NCI-H510A (cell line): Measurements from ENCODE around the gene THBS3.
"Not testable (repeated sequence)": the region's sequence is repeated elsewhere in the genome, so short reads cannot be mapped to it uniquely, and the experiment has no call there.

ENCODE experiments used
- DNase-seq: peaks from one replicate; lab custom pipeline; 2025; lab: John Stamatoyannopoulos, UW

THBS3 gene

GRCh38 chr1:155233502-155233901, 25.8 kb upstream of the THBS3 start:
- not testable (repeated sequence) for DNase-seq

- DNase-seq, result not testable (repeated sequence)
Observed at GRCh38 chr1:155232001-155232978, 24.6 kb upstream of the THBS3 start.

GRCh38 chr1:155231302-155231701, 23.6 kb upstream of the THBS3 start:
- not testable (repeated sequence) for DNase-seq

- no peak for DNase-seq
Observed at GRCh38 chr1:155228096-155228427, 20.4 kb upstream of the THBS3 start.

DNA sequence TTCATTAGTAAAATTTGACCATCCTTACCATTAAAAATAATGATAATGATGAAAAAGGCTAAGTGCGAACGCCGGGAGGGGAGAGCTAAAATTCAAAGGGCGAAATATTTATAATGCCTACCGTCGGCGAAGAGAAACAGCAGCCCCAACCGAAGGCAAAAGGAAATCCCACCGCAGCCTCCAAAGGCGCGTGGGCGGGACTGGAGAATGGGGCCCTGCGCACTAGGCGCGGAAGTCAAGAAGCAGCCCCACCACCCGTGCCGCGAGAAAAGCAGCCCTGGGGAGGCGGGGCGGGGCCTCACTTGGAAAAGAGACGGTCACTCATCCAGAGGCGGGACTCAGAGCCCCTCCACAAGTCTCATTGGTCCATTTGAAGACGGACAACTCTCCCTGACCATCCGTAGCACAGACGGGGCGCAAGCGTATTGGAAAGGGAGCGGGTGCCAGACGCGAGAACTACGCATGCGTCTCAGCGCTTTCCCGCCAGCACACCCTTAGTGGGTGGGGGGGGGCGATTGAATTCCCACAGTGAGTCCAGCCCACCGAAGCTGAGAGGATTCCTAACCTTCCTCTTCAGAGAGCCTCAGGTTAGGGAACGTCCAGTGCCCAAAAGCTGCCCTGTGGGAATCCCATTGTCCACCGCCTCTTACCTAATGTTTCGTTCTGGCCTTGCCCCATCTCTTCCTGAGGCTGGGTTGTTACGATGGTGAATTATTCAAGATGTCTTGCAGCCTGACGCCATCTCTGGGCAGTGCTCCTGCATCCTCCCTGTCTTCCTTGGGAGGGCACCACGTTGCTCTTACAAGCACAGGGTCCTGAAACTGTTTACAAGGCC, 19.8 kb upstream of the THBS3 start:
- DNase-seq, result peak; percentile 97

DNA sequence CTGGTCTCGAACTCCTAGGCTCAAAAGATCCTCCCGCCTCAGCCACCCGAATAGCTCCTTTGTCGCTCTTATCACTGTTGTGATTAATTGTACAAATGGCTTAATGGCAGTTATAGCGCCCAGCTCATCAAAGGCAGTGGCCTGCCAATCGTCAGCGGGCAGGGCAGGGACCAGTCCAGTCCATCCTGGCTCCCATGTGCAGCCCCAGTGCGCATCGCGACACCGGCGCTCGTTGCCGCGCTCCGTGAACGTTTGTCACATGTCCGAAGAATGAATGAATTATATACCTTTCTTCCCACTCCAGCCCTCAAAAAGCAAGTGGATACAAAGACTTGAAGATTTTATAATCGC, 19.2 kb upstream of the THBS3 start:
- DNase-seq, result peak; percentile 53

- DNase-seq, result peak; percentile 53
Observed at GRCh38 chr1:155226188-155226909, 18.7 kb upstream of the THBS3 start.

DNA sequence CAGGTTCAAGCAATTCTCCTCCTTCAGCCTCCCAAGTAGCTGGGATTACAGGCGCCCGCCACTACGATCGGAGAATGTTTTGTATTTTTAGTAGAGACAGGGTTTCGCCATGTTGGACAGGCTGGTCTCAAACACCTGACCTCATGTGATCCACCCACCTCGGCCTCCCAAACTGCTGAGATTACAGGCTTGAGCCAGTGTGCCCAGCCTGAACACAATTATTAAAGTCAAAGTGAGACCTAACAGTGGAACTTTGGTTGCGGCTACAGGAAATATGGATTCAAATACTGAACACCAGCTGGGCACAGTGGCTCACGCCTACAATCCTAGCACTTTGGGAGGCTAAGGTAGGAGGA, 17.7 kb upstream of the THBS3 start:
- not testable (repeated sequence) for DNase-seq

- DNase-seq, result no peak
Observed at GRCh38 chr1:155223047-155223446, 15.3 kb upstream of the THBS3 start.

GRCh38 chr1:155220211-155220965, 12.7 kb upstream of the THBS3 start:
- not testable (repeated sequence) for DNase-seq

DNA sequence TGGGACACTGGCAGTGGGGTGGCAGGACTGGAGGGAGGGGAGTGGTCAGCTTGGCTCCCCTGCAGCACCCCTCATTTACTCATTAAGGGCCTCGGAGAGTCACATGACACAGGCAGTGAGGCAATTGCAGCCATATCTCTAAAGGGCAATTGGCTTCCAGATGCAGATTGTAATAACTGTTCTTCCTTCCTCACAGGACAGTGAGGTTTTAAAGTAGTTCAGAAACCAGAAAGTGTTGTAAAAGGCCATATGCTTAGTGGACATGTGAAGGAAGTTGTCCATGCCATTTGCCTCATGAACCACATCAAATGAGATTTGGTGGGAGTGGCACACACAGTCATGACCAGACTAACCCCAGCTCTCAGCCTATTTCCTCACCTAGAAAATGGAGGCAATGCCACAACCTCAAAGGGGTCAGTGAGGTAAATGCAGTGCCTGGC, 11.9 kb upstream of the THBS3 start:
- DNase-seq, result no peak

- DNase-seq, result peak; percentile 41
Observed at GRCh38 chr1:155218854-155219591, 11.3 kb upstream of the THBS3 start.

- DNase-seq, result not testable (repeated sequence)
Observed at GRCh38 chr1:155214702-155215101, 7.0 kb upstream of the THBS3 start.

- DNase-seq, result not testable (repeated sequence)
Observed at GRCh38 chr1:155212051-155212440, 4.3 kb upstream of the THBS3 start.

DNA sequence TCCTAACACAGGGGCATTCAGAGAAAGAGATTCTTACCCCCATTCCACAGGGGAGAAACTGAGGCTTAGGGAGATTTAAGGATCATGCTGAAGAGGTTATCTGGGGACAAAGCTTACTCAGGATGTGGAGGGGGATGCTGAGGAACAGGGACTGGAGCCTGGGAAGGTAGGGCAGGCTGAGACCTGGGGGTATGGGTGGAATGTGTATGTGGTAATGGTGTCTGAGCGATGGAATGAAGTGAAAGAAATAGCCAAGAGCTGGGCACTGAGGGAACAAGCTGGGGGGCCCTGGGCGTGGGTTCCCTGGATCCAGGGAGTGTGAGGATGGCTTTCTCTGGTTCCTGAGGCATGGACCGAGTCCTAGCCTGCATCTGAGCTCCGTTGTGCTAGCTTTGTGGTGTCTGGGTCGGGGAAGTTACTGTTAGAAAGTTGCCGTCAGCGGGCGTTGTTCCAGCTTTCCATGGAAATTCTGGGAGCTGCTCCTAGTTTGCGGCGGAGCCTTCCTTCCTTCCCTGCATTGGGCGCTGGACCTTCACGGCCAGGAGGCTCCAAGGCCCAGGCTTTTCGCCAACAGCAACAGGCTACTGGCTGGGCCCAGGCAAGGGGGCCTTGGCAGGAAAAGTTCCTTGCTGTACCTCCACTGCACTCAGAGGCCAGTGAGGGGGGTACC, 3.8 kb upstream of the THBS3 start:
- DNase-seq, result not testable (repeated sequence)

GRCh38 chr1:155210314-155211104, 2.8 kb upstream of the THBS3 start:
- DNase-seq, result no peak

DNA sequence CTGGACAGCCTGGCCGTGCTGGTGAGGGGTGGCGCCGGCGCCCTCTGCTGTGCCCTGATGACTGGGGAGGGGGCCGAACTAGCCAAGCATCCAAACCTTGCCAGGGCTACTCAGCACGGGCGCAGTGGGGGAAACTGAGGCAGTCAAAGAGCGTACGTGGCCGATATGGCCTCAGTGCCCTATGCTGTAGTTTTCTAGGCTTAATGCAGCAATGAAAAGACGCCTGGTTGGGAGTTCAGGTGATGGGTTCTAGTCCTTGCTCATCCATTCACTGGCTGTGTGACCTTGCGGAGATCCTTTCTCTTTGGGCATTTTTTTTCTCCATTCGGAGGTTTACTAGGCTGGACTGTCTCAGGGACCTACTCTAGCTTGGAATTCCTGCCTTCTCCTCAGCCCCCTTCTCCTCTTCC, 1.6 kb upstream of the THBS3 start:
- no peak for DNase-seq

- DNase-seq, result peak; percentile 84
Observed at GRCh38 chr1:155208541-155209311, 1.0 kb upstream of the THBS3 start, which contains the start of gene MTX1. Gene MTX1, plus strand, starts transcription at chr1:155208695. Its CDS starts 110 bp downstream, at chr1:155208805.
